ENCODE results near the gene ST6GALNAC3.

ST6GALNAC3 gene

GRCh38 chr1:76542359-76542758, 467.8 kb downstream of the ST6GALNAC3 start:
- DNase-seq = no peak

GRCh38 chr1:76543495-76543894, 468.9 kb downstream of the ST6GALNAC3 start:
- no peak for DNase-seq

GRCh38 chr1:76546354-76546933, 471.9 kb downstream of the ST6GALNAC3 start:
- no peak for DNase-seq

- DNase-seq = no peak
These were observed 473.4 kb downstream of the ST6GALNAC3 start for GRCh38 chr1:76547916-76548315.

GRCh38 chr1:76548513-76549100, 474.1 kb downstream of the ST6GALNAC3 start:
- no peak for DNase-seq

- DNase-seq = no peak
These were observed 479.7 kb downstream of the ST6GALNAC3 start for GRCh38 chr1:76554283-76554682.

GRCh38 chr1:76562292-76562691, 487.7 kb downstream of the ST6GALNAC3 start:
- no peak for DNase-seq

- no peak for DNase-seq
These were observed 494.2 kb downstream of the ST6GALNAC3 start for GRCh38 chr1:76568573-76569238.

GRCh38 chr1:76571248-76571647, 496.7 kb downstream of the ST6GALNAC3 start:
- no peak for DNase-seq

- DNase-seq = no peak
These were observed 497.7 kb downstream of the ST6GALNAC3 start for GRCh38 chr1:76572229-76572628.

GRCh38 chr1:76576876-76577524, 502.5 kb downstream of the ST6GALNAC3 start:
- no peak for DNase-seq

- DNase-seq = no peak
These were observed 503.1 kb downstream of the ST6GALNAC3 start for GRCh38 chr1:76577525-76578185.

GRCh38 chr1:76580206-76580605, 505.7 kb downstream of the ST6GALNAC3 start:
- no peak for DNase-seq

GRCh38 chr1:76581712-76582111, 507.2 kb downstream of the ST6GALNAC3 start:
- no peak for DNase-seq

- DNase-seq = no peak
These were observed 508.8 kb downstream of the ST6GALNAC3 start for GRCh38 chr1:76583235-76583868.

- no peak for DNase-seq
These were observed 509.4 kb downstream of the ST6GALNAC3 start for GRCh38 chr1:76583875-76584477.

- no peak for DNase-seq
These were observed 511.6 kb downstream of the ST6GALNAC3 start for GRCh38 chr1:76585980-76586674.

GRCh38 chr1:76587212-76587611, 512.7 kb downstream of the ST6GALNAC3 start:
- no peak for DNase-seq

- DNase-seq = no peak
These were observed 516.9 kb downstream of the ST6GALNAC3 start for GRCh38 chr1:76591461-76591860.

- DNase-seq = no peak
These were observed 517.4 kb downstream of the ST6GALNAC3 start for GRCh38 chr1:76591963-76592362.

GRCh38 chr1:76593141-76593540, 518.6 kb downstream of the ST6GALNAC3 start:
- no peak for DNase-seq

- DNase-seq = no peak
These were observed 519.1 kb downstream of the ST6GALNAC3 start for GRCh38 chr1:76593618-76594017.
